Calu3 (cell line): ENCODE data around the gene IL21. TPM values are rescaled to one million over a fixed set of nuclear protein-coding genes. Genes with fewer than 3 reads are reported as not detected.
"Not testable (repeated sequence)": the region's sequence is repeated elsewhere in the genome, so short reads cannot be mapped to it uniquely, and the experiment has no call there.

Source experiments
- BruUV-seq: library from RNA; stranded (reverse); fragments of 400-500 nt; replicated peaks from 2 replicates; lab custom pipeline; 2021; lab: Mats Ljungman, UMichigan
- CTCF ChIA-PET: fragments of 300-600 bp; sonication (Branson Sonifier 250); formaldehyde crosslinking; loops from one replicate; lab custom pipeline; 2022; ENCODE audit warnings: antibody characterized with exemption; lab: Charles Lee
- DNase-seq: peaks from one replicate; pipeline ENCODE4 v3.0.0; 2022
- H3K27ac Mint-ChIP-seq: one replicate; pipeline ENCODE4 v1.8.0; 2022; ENCODE audit warnings: mixed read lengths; ENCODE audit not compliant: unreplicated experiment
- H3K27me3 Mint-ChIP-seq: one replicate; pipeline ENCODE4 v1.8.0; 2022; ENCODE audit warnings: mixed read lengths; ENCODE audit not compliant: unreplicated experiment
- H3K36me3 Mint-ChIP-seq: one replicate; pipeline ENCODE4 v1.8.0; 2022; ENCODE audit warnings: mild to moderate bottlenecking, moderate library complexity, mixed read lengths; ENCODE audit not compliant: insufficient read depth, unreplicated experiment
- H3K4me1 Mint-ChIP-seq: one replicate; pipeline ENCODE4 v1.8.0; 2022; ENCODE audit warnings: mild to moderate bottlenecking, low read depth, mixed read lengths; ENCODE audit not compliant: unreplicated experiment
- H3K4me3 Mint-ChIP-seq: one replicate; pipeline ENCODE4 v1.8.0; 2022; ENCODE audit warnings: mild to moderate bottlenecking, low read depth, moderate library complexity, mixed read lengths; ENCODE audit not compliant: unreplicated experiment
- H3K9me3 Mint-ChIP-seq: one replicate; pipeline ENCODE4 v1.8.0; 2022; ENCODE audit warnings: low read depth, mixed read lengths; ENCODE audit not compliant: unreplicated experiment
- intact Hi-C: fragments of 100-400 bp; cut with micrococcal nuclease; formaldehyde crosslinking; loops from one replicate; pipeline ENCODE4 v1.10.0; 2022; ENCODE audit not compliant: unreplicated experiment
- total RNA-seq: library from RNA; stranded (reverse); gene quantifications from 2 replicates; pipeline ENCODE4 v1.2.3, GENCODE V29; 2022
- TF ChIP-seq, protein P1 (sequence below): fragments of 200-600 bp; IDR thresholded peaks from one replicate; pipeline ENCODE4 v1.8.0; 2022; ENCODE audit warnings: antibody characterized with exemption; ENCODE audit not compliant: unreplicated experiment

IL21 gene
- total RNA-seq, 1 experiment from 2014 or later: not detected

GRCh38 chr4:122576261-122577188 lies 44.3 kb downstream of the IL21 start:
- TF ChIP-seq, protein P1, sequence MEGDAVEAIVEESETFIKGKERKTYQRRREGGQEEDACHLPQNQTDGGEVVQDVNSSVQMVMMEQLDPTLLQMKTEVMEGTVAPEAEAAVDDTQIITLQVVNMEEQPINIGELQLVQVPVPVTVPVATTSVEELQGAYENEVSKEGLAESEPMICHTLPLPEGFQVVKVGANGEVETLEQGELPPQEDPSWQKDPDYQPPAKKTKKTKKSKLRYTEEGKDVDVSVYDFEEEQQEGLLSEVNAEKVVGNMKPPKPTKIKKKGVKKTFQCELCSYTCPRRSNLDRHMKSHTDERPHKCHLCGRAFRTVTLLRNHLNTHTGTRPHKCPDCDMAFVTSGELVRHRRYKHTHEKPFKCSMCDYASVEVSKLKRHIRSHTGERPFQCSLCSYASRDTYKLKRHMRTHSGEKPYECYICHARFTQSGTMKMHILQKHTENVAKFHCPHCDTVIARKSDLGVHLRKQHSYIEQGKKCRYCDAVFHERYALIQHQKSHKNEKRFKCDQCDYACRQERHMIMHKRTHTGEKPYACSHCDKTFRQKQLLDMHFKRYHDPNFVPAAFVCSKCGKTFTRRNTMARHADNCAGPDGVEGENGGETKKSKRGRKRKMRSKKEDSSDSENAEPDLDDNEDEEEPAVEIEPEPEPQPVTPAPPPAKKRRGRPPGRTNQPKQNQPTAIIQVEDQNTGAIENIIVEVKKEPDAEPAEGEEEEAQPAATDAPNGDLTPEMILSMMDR: peak; percentile 45
- Mint-ChIP-seq H3K9me3 (peaks cover 2% of the 10 kb centered on the region), H3K36me3 (no peaks in the 10 kb centered on the region), H3K4me3 (no peak overlapping the region), H3K4me1 (no peaks in the 10 kb centered on the region), H3K27ac (no peak overlapping the region), H3K27me3 (no peaks in the 10 kb centered on the region)
- CTCF ChIA-PET: no interaction called here
- peak; percentile 42 for DNase-seq
- intact Hi-C loops: loop anchor here (2.0 to 10.0 kb wide), 5 partner anchors 119 to 676 kb away; partner anchors contain the start of gene IL2
- no TSS peak for BruUV-seq

DNA sequence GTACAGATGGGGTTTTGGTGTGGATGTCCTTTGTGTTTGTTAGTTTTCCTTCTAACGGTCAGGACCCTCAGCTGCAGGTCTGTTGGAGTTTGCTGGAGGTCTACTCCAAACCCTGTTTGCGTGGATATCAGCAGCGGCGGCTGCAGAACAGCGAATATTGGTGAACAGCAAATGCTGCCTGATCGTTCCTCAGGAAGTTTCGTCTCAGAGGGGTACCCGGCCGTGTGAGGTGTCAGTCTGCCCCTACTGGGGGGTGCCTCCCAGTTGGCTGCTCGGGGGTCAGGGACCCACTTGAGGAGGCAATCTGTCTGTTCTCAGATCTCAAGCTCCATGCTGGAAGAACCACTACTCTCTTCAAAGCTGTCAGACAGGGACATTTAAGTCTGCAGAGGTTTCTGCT lies 46.5 kb downstream of the IL21 start:
- intact Hi-C loops: loop anchor here (10.0 kb wide), 1 partner anchor 230 kb away; no protein-coding TSS in a partner anchor
- H3K36me3 Mint-ChIP-seq, CTCF ChIA-PET, H3K4me3 Mint-ChIP-seq, H3K4me1 Mint-ChIP-seq, H3K9me3 Mint-ChIP-seq, DNase-seq, H3K27me3 Mint-ChIP-seq, H3K27ac Mint-ChIP-seq, BruUV-seq: not testable (repeated sequence)

DNA sequence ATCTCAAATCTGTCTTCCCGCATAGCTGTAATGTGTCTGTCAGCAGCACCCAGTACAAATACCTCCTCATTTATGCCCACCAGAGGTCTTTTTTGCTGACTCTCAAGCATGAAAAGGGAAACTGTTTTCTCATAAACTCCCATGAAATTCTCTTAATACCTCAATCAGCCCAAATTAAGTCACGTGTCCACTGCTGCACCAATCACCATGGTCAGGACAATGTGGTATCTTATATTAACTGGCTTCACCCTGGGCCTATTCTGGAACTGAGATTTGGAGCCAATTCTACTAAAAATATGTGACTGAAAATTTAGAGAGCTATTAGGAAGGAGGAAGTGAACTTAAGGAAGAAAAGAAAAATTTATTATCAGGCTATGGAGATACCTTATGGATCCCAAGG lies 58.4 kb downstream of the IL21 start:
- intact Hi-C loops: no loop called here
- no peaks in the 10 kb centered on the region for H3K36me3 Mint-ChIP-seq
- H3K4me3 Mint-ChIP-seq: no peak overlapping the region
- no peak for DNase-seq
- no TSS peak for BruUV-seq
- H3K27ac Mint-ChIP-seq: no peak overlapping the region
- no peaks in the 10 kb centered on the region for H3K9me3 Mint-ChIP-seq
- TF ChIP-seq, protein P1: no peak
- H3K27me3 Mint-ChIP-seq: no peaks in the 10 kb centered on the region
- CTCF ChIA-PET: no interaction called here
- H3K4me1 Mint-ChIP-seq: no peaks in the 10 kb centered on the region

Other genes starting within 250 kb of the IL21 start
- not detected in 2 replicates for gene ADAD1, start 242.1 kb downstream of the IL21 start, total RNA-seq
- not detected in 2 replicates for gene IL2, start 164.3 kb downstream of the IL21 start, total RNA-seq
- gene BBS12, start 111.6 kb upstream of the IL21 start, total RNA-seq: 2.4 TPM in 2 replicates
- 33.7 and 43.6 TPM in 2 replicates for gene FGF2, start 205.8 kb upstream of the IL21 start, total RNA-seq